ENCODE data around the gene PLIN5.
"Not testable (repeated sequence)": the region's sequence is repeated elsewhere in the genome, so short reads cannot be mapped to it uniquely, and the experiment has no call there.

The PLIN5 gene

GRCh38 chr19:4542896-4543841 lies 8.1 kb upstream of the PLIN5 start:
- DNase-seq (ENCODE audit: low read depth), result no peak

- not testable (repeated sequence) for DNase-seq (ENCODE audit: low read depth)
These were observed 6.8 kb upstream of the PLIN5 start for GRCh38 chr19:4541806-4542145.

- DNase-seq (ENCODE audit: low read depth), result no peak
These were observed 6.2 kb upstream of the PLIN5 start for GRCh38 chr19:4541114-4541805.

GRCh38 chr19:4539693-4540581 lies 4.9 kb upstream of the PLIN5 start, which contains the start of gene LRG1:
TSS of gene LRG1 (minus strand) at chr19:4540036. CDS start at chr19:4540013, 23 bp downstream.
- DNase-seq (ENCODE audit: low read depth), result no peak

GRCh38 chr19:4539169-4539692 lies 4.2 kb upstream of the PLIN5 start:
- no peak for DNase-seq (ENCODE audit: low read depth)

GRCh38 chr19:4538601-4538954 lies 3.6 kb upstream of the PLIN5 start:
- no peak for DNase-seq (ENCODE audit: low read depth)

GRCh38 chr19:4537953-4538600 lies 3.1 kb upstream of the PLIN5 start:
- DNase-seq (ENCODE audit: low read depth), result no peak

- DNase-seq (ENCODE audit: low read depth), result no peak
These were observed 1.8 kb upstream of the PLIN5 start for GRCh38 chr19:4536798-4537197.

- DNase-seq (ENCODE audit: low read depth), result no peak
These were observed 1.1 kb downstream of the PLIN5 start for GRCh38 chr19:4533835-4534424.

GRCh38 chr19:4533334-4533733 lies 1.7 kb downstream of the PLIN5 start:
- no peak for DNase-seq (ENCODE audit: low read depth)

- no peak for DNase-seq (ENCODE audit: low read depth)
These were observed 3.4 kb downstream of the PLIN5 start for GRCh38 chr19:4531562-4532165.

GRCh38 chr19:4529924-4530522 lies 5.0 kb downstream of the PLIN5 start:
- DNase-seq (ENCODE audit: low read depth), result no peak

GRCh38 chr19:4528843-4529242 lies 6.2 kb downstream of the PLIN5 start:
- DNase-seq (ENCODE audit: low read depth), result no peak

- not testable (repeated sequence) for DNase-seq (ENCODE audit: low read depth)
These were observed 7.6 kb downstream of the PLIN5 start for GRCh38 chr19:4527377-4527776.

- no peak for DNase-seq (ENCODE audit: low read depth)
These were observed 9.4 kb downstream of the PLIN5 start for GRCh38 chr19:4525563-4526002.

- DNase-seq (ENCODE audit: low read depth), result peak; percentile 58
These were observed 10.0 kb downstream of the PLIN5 start for GRCh38 chr19:4524808-4525562.

- no peak for DNase-seq (ENCODE audit: low read depth)
These were observed 11.5 kb downstream of the PLIN5 start for GRCh38 chr19:4523306-4524110.

- no peak for DNase-seq (ENCODE audit: low read depth)
These were observed 12.6 kb downstream of the PLIN5 start for GRCh38 chr19:4522291-4523002.

Data from T follicular helper cell (primary cell).